HG02798 (cell line): ENCODE results near the gene SRD5A3.
"Not testable (repeated sequence)": the region's sequence is repeated elsewhere in the genome, so short reads cannot be mapped to it uniquely, and the experiment has no call there.

Source experiments
- ATAC-seq: cut with Tn5 transposase; IDR thresholded peaks from one replicate; pipeline ENCODE4 v1.9.1; 2021; ENCODE audit warnings: mild to moderate bottlenecking; ENCODE audit not compliant: unreplicated experiment, poor library complexity

SRD5A3 gene

GRCh38 chr4:55343887-55344286, 2.2 kb upstream of the SRD5A3 start:
- ATAC-seq = no peak

GRCh38 chr4:55345054-55345453, 988 bp upstream of the SRD5A3 start:
- no peak for ATAC-seq

GRCh38 chr4:55346851-55347255, 811 bp downstream of the SRD5A3 start:
- ATAC-seq = no peak

- ATAC-seq = no peak
Measured at GRCh38 chr4:55347610-55348228, 1.7 kb downstream of the SRD5A3 start.

- no peak for ATAC-seq
Measured at GRCh38 chr4:55348466-55348865, 2.4 kb downstream of the SRD5A3 start.

GRCh38 chr4:55350870-55351269, 4.8 kb downstream of the SRD5A3 start:
- ATAC-seq = not testable (repeated sequence)

- no peak for ATAC-seq
Measured at GRCh38 chr4:55351824-55352223, 5.8 kb downstream of the SRD5A3 start.

GRCh38 chr4:55352726-55353125, 6.7 kb downstream of the SRD5A3 start:
- ATAC-seq = no peak

GRCh38 chr4:55353228-55353747, 7.2 kb downstream of the SRD5A3 start:
- ATAC-seq = not testable (repeated sequence)

- no peak for ATAC-seq
Measured at GRCh38 chr4:55354648-55355047, 8.6 kb downstream of the SRD5A3 start.

GRCh38 chr4:55355555-55355954, 9.5 kb downstream of the SRD5A3 start:
- ATAC-seq = no peak

GRCh38 chr4:55356991-55357461, 11.0 kb downstream of the SRD5A3 start:
- no peak for ATAC-seq

- no peak for ATAC-seq
Measured at GRCh38 chr4:55358246-55358645, 12.2 kb downstream of the SRD5A3 start.

- ATAC-seq = peak; percentile 69
Measured at GRCh38 chr4:55358668-55359067, 12.6 kb downstream of the SRD5A3 start.

- no peak for ATAC-seq
Measured at GRCh38 chr4:55359397-55359916, 13.4 kb downstream of the SRD5A3 start.

- ATAC-seq = not testable (repeated sequence)
Measured at GRCh38 chr4:55362938-55363337, 16.9 kb downstream of the SRD5A3 start.

GRCh38 chr4:55363691-55364351, 17.8 kb downstream of the SRD5A3 start:
- ATAC-seq = no peak

GRCh38 chr4:55364691-55365344, 18.8 kb downstream of the SRD5A3 start:
- ATAC-seq = no peak

GRCh38 chr4:55365345-55365728, 19.3 kb downstream of the SRD5A3 start:
- no peak for ATAC-seq

- no peak for ATAC-seq
Measured at GRCh38 chr4:55366621-55367020, 20.6 kb downstream of the SRD5A3 start.

GRCh38 chr4:55367084-55367722, 21.2 kb downstream of the SRD5A3 start:
- no peak for ATAC-seq
